ENCODE measurements around the gene C5orf46.
"Not testable (repeated sequence)": the region's sequence is repeated elsewhere in the genome, so short reads cannot be mapped to it uniquely, and the experiment has no call there.

C5orf46 gene

DNA sequence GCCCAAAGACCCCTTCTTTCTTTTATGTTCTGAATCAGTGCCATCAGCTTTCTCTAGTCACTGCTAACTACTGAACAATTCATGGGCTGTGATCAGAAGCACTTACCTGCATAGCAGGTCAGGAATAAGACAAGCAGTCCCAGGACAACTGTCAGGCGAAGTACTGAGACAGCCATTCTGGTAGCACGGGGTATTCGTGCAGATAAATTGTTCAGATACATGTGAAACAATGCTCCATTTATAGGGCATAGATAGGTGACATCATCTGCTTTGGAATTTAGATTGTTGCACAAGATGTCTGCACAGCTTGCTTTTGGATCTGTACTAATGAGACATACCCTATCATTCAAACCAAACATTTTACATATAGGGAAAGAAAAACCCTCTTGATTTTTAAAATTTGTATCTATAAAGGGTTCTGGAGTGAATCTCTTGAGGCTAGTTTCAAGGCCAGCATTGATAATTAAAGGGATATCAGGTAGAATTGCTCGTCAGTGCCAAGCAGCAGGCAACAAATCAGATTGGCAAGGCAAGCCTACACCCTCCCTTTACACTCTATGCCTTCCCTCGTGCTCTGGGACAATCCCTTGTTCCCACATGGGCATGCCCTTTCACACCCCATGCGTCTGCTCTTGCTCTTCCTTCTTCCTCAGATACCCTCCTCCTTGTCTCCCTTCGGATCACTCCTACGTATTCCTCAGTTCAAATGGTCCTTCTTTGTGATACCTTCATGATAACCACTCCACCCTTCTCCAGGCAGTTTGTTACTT, at the start of gene C5orf46:
TSS of gene C5orf46 (minus strand) at position 213 of the 770 bp plus-strand sequence. CDS start at position 176, 37 bp downstream.
- H3K4me1 ChIP-seq (ENCODE audit: control insufficient read depth in 5 of 5, insufficient read depth in 5 of 5, low read length in 5 of 5), result no peaks in the 10 kb centered on the region
- no peaks in the 10 kb centered on the region for H3K27me3 ChIP-seq (ENCODE audit: control insufficient read depth in 5 of 5, insufficient read depth in 4 of 5, low read length in 5 of 5)
- H3K9me3 ChIP-seq (ENCODE audit: control insufficient read depth in 5 of 5, low read length in 5 of 5), result no peaks in the 10 kb centered on the region
- no peaks in the 10 kb centered on the region for H3K36me3 ChIP-seq (ENCODE audit: control insufficient read depth in 5 of 5, insufficient read depth in 5 of 5, low read length in 5 of 5)
- H3K4me3 ChIP-seq (ENCODE audit: low read depth in 1 of 5, low read length in 5 of 5), result no peak within 1 kb of the TSS
- H3K27ac ChIP-seq (ENCODE audit: low read depth, low read length), result no peak within 1 kb of the TSS
- H3K9ac ChIP-seq (ENCODE audit: low read length in 5 of 5), result no peak within 1 kb of the TSS

DNA sequence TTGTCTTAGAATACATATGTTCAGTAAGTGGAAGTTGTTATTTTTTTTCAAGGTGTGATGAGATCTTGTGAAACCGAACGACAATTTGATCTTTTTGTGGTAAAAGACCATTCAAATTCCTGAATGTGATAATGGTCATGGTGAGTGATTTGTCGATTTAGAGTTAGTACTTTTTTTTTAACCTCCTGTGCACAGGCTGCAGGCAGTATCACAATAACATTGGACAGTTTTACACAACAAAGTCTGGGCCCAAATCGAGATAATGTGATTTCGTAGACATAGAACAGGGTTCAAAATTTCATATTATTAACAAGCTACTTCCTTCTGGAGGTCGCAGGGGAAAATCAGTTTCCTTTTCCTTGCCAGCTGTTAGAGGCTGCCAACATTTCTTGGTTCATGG, 48.6 kb upstream of the C5orf46 start:
- H3K27me3 ChIP-seq (ENCODE audit: control insufficient read depth in 5 of 5, insufficient read depth in 4 of 5, low read length in 5 of 5), result no peaks in the 10 kb centered on the region
- H3K4me3 ChIP-seq (ENCODE audit: low read depth in 1 of 5, low read length in 5 of 5), result no peak overlapping the region
- no peaks in the 10 kb centered on the region for H3K9me3 ChIP-seq (ENCODE audit: control insufficient read depth in 5 of 5, low read length in 5 of 5)
- H3K27ac ChIP-seq (ENCODE audit: low read depth, low read length), result no peak overlapping the region
- no peak overlapping the region for H3K9ac ChIP-seq (ENCODE audit: low read length in 5 of 5)
- no peaks in the 10 kb centered on the region for H3K36me3 ChIP-seq (ENCODE audit: control insufficient read depth in 5 of 5, insufficient read depth in 5 of 5, low read length in 5 of 5)
- H3K4me1 ChIP-seq (ENCODE audit: control insufficient read depth in 5 of 5, insufficient read depth in 5 of 5, low read length in 5 of 5), result peaks cover 0 to 16% (median 0%) of the 10 kb centered on the region in 5 donors

DNA sequence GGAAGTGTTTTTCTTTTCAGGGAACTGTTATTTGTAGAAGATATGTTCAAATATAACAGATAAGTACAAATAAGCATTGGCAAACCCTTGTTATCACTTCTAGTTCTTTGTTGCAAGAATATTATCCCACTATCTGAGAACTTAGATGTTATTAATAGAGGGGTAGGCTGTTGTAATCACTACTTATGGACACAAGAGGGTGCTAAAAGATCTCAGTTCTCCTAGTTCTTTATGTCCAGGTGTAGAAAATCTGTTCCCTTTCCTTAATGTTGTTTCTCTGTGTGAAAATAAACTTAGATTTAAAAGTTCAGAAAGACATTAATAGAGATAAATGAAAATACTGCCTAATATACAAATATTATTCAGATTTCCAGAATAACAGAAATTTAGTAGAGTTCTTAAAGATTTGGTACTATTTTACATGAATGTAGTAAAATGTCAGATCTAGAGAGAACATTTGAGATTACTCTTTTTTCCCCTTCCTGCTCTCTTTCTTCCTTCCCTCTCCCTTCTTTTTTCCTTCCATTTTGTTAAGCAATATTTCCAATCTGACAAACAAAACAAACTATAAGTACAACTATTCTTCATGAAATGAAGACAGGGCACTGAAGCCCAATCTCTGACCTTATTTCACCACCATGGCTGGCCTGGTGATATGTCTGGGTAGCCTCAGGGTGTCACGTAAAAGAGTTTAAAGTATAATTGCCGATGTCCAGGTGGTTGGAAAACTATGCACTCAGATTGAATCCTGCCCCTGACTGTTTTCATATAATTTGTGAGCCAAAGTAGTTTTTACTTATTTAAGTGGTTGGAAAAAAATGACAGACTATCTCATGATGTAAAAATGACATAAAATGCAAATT, 43.6 kb upstream of the C5orf46 start:
- no peaks in the 10 kb centered on the region for H3K9me3 ChIP-seq (ENCODE audit: control insufficient read depth in 5 of 5, low read length in 5 of 5)
- no peak overlapping the region for H3K9ac ChIP-seq (ENCODE audit: low read length in 5 of 5)
- no peak overlapping the region for H3K27ac ChIP-seq (ENCODE audit: low read depth, low read length)
- peaks cover 0 to under 1% (median 0%) of the 10 kb centered on the region in 5 donors for H3K4me1 ChIP-seq (ENCODE audit: control insufficient read depth in 5 of 5, insufficient read depth in 5 of 5, low read length in 5 of 5)
- no peaks in the 10 kb centered on the region for H3K36me3 ChIP-seq (ENCODE audit: control insufficient read depth in 5 of 5, insufficient read depth in 5 of 5, low read length in 5 of 5)
- H3K4me3 ChIP-seq (ENCODE audit: low read depth in 1 of 5, low read length in 5 of 5), result no peak overlapping the region
- H3K27me3 ChIP-seq (ENCODE audit: control insufficient read depth in 5 of 5, insufficient read depth in 4 of 5, low read length in 5 of 5), result peaks cover 0 to 2% (median 0%) of the 10 kb centered on the region in 5 donors

DNA sequence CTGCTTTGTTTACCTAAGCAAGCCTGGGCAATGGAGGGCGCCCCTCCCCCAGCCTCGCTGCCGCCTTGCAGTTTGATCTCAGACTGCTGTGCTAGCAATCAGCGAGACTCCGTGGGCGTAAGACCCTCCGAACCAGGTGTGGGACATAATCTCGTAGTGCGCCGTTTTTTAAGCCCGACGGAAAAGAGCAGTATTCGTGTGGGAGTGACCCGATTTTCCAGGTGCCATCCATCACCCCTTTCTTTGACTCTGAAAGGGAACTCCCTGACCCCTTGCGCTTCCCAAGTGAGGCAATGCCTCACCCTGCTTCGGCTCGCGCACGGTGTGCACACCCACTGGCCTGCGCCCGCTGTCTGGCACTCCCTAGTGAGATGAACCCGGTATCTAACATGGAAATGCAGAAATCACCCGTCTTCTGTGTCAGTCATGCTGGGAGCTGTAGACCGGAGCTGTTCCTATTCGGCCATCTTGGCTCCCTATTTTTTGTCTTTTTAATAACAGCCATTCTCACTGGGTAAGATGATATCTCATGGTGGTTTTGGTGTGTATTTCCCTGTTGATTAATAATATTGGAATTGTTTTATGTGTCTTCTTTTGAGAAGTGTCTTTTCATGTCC, 40.4 kb upstream of the C5orf46 start:
- H3K36me3 ChIP-seq (ENCODE audit: control insufficient read depth in 5 of 5, insufficient read depth in 5 of 5, low read length in 5 of 5); H3K27ac ChIP-seq (ENCODE audit: low read depth, low read length); H3K4me1 ChIP-seq (ENCODE audit: control insufficient read depth in 5 of 5, insufficient read depth in 5 of 5, low read length in 5 of 5); H3K27me3 ChIP-seq (ENCODE audit: control insufficient read depth in 5 of 5, insufficient read depth in 4 of 5, low read length in 5 of 5); H3K9ac ChIP-seq (ENCODE audit: low read length in 5 of 5); H3K4me3 ChIP-seq (ENCODE audit: low read depth in 1 of 5, low read length in 5 of 5); H3K9me3 ChIP-seq (ENCODE audit: control insufficient read depth in 5 of 5, low read length in 5 of 5): not testable (repeated sequence)

DNA sequence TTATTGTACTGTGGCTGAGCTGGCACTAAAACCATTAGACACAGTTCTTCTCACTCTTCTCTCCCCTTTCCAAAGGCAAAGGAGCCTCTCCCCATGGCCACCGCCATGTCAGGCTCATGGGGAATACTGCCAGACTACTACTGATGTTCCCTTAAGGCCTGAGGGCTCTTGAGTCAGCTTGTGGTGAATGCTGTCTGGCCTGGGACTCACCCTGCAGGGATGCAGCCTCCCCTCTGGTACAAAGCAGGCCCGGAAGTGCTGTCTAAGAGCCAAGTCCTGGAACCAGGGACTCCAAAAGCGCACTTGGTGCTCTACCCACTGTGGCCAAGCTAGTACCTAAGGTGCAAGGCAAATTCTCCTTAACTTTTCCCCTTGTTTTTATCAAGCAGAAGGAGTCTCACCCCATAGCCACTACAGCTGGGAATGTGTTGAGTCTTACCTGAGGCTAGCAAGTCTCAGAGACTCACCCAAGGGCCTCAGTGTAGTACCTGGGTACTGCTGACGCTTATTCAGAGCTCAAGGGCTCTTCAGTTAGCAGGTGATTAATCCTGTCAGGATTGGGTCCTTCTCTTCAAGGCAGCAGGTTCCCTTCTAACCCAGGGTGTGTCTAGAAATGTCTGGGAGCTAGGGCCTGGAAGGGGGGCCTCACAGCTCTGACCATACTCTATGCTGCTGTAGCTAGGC, 33.2 kb upstream of the C5orf46 start:
- H3K27ac ChIP-seq (ENCODE audit: low read depth, low read length), result no peak overlapping the region
- H3K36me3 ChIP-seq (ENCODE audit: control insufficient read depth in 5 of 5, insufficient read depth in 5 of 5, low read length in 5 of 5), result no peaks in the 10 kb centered on the region
- H3K9ac ChIP-seq (ENCODE audit: low read length in 5 of 5), result no peak overlapping the region

DNA sequence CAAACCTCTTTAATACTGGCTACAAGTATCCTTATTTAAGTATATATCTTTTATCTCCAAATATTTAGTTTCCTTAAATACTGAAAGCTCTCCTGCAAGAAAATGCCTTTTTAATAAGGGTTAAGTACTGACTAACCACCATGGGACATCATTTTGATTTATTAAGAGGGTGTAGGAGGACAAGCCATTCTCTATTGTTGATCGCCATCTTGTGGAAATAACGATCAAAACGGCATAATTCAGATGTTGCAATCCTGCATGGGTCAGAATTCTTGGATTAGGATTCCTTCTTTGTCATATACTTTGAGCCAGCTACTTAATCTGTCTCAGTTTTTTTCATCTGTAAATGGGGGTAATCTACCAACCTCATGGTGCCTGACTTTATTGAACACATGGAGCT, 28.7 kb upstream of the C5orf46 start:
- no peak overlapping the region for H3K27ac ChIP-seq (ENCODE audit: low read depth, low read length)
- H3K9ac ChIP-seq (ENCODE audit: low read length in 5 of 5), result no peak overlapping the region
- no peak overlapping the region for H3K4me3 ChIP-seq (ENCODE audit: low read depth in 1 of 5, low read length in 5 of 5)
- no peaks in the 10 kb centered on the region for H3K4me1 ChIP-seq (ENCODE audit: control insufficient read depth in 5 of 5, insufficient read depth in 5 of 5, low read length in 5 of 5)
- no peaks in the 10 kb centered on the region for H3K27me3 ChIP-seq (ENCODE audit: control insufficient read depth in 5 of 5, insufficient read depth in 4 of 5, low read length in 5 of 5)
- H3K9me3 ChIP-seq (ENCODE audit: control insufficient read depth in 5 of 5, low read length in 5 of 5), result no peaks in the 10 kb centered on the region
- no peaks in the 10 kb centered on the region for H3K36me3 ChIP-seq (ENCODE audit: control insufficient read depth in 5 of 5, insufficient read depth in 5 of 5, low read length in 5 of 5)

More for the DNA sequence above, 33.2 kb upstream of the C5orf46 start:
- H3K4me3 ChIP-seq (ENCODE audit: low read depth in 1 of 5, low read length in 5 of 5), result no peak overlapping the region
- H3K4me1 ChIP-seq (ENCODE audit: control insufficient read depth in 5 of 5, insufficient read depth in 5 of 5, low read length in 5 of 5), result no peaks in the 10 kb centered on the region
- H3K9me3 ChIP-seq (ENCODE audit: control insufficient read depth in 5 of 5, low read length in 5 of 5), result no peaks in the 10 kb centered on the region
- H3K27me3 ChIP-seq (ENCODE audit: control insufficient read depth in 5 of 5, insufficient read depth in 4 of 5, low read length in 5 of 5), result no peaks in the 10 kb centered on the region

DNA sequence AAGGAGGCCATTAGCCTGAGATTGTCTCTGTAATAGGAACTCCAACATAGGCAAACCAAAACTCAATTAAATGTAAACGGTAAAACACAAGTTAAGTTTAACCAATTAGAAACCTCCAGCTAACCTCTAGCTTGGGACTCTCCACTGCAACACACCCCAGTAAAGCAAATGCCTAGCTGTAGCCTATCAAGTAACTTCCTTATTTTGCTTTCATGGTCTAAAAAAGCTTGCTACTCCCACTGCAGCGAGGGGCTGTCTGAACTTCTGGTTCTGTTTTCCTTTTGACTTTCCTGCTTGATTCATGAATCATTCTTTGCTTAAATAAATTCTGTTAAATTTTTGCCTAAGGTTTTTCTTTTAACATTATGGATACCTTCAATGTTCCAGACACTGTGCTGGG, 24.4 kb upstream of the C5orf46 start:
- Histone ChIP-seq H3K4me1 (ENCODE audit: control insufficient read depth in 5 of 5, insufficient read depth in 5 of 5, low read length in 5 of 5) (no peaks in the 10 kb centered on the region), H3K9ac (ENCODE audit: low read length in 5 of 5) (no peak overlapping the region), H3K4me3 (ENCODE audit: low read depth in 1 of 5, low read length in 5 of 5) (no peak overlapping the region), H3K9me3 (ENCODE audit: control insufficient read depth in 5 of 5, low read length in 5 of 5) (no peaks in the 10 kb centered on the region), H3K36me3 (ENCODE audit: control insufficient read depth in 5 of 5, insufficient read depth in 5 of 5, low read length in 5 of 5) (no peaks in the 10 kb centered on the region), H3K27ac (ENCODE audit: low read depth, low read length) (no peak overlapping the region), H3K27me3 (ENCODE audit: control insufficient read depth in 5 of 5, insufficient read depth in 4 of 5, low read length in 5 of 5) (no peaks in the 10 kb centered on the region)

DNA sequence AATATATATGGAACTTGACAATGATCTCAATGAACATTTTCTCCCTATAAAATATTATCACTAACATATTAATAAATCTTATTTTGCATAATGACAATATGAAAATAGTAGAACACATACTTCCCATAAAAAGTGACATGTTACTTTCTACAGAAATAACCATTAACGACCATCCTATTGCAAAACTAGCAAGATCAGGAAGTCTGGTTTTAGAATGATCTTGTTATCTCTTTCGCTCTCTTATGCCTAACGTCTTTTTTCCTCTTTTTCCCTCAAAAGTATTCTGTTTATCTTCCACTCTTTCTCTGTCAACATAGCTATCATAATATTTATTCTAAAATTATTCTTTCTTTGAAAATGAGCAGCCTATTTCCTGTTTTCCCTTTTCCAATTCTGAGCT, 21.6 kb upstream of the C5orf46 start:
- H3K27me3 ChIP-seq (ENCODE audit: control insufficient read depth in 5 of 5, insufficient read depth in 4 of 5, low read length in 5 of 5), result no peaks in the 10 kb centered on the region
- H3K36me3 ChIP-seq (ENCODE audit: control insufficient read depth in 5 of 5, insufficient read depth in 5 of 5, low read length in 5 of 5), result no peaks in the 10 kb centered on the region
- no peaks in the 10 kb centered on the region for H3K4me1 ChIP-seq (ENCODE audit: control insufficient read depth in 5 of 5, insufficient read depth in 5 of 5, low read length in 5 of 5)
- H3K9me3 ChIP-seq (ENCODE audit: control insufficient read depth in 5 of 5, low read length in 5 of 5), result no peaks in the 10 kb centered on the region
- no peak overlapping the region for H3K4me3 ChIP-seq (ENCODE audit: low read depth in 1 of 5, low read length in 5 of 5)
- H3K27ac ChIP-seq (ENCODE audit: low read depth, low read length), result no peak overlapping the region
- no peak overlapping the region for H3K9ac ChIP-seq (ENCODE audit: low read length in 5 of 5)

DNA sequence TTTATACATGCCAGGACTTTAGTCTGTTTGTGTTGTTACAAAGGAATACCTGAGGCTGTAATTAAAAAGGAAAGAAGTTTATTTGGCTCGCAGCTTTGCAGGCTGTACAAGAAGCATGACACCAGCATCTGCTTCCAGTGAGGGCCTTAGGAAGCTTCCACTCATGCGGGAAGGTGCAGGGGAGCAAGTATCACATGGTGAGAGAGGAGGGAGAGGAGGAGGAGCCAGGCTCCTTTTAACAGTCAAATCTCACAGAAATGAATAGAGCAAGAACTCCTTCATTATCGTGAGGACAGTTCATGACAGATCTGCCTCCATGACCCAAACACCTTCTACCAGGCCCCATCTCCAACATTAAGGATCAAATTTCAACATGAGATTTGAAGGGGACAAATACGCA, 18.7 kb upstream of the C5orf46 start:
- Histone ChIP-seq H3K27ac (ENCODE audit: low read depth, low read length) (no peak overlapping the region), H3K4me1 (ENCODE audit: control insufficient read depth in 5 of 5, insufficient read depth in 5 of 5, low read length in 5 of 5) (no peaks in the 10 kb centered on the region), H3K9ac (ENCODE audit: low read length in 5 of 5) (no peak overlapping the region)

More for the DNA sequence above, 18.7 kb upstream of the C5orf46 start:
- no peak overlapping the region for H3K4me3 ChIP-seq (ENCODE audit: low read depth in 1 of 5, low read length in 5 of 5)
- peaks cover 0 to 5% (median 0%) of the 10 kb centered on the region in 5 donors for H3K27me3 ChIP-seq (ENCODE audit: control insufficient read depth in 5 of 5, insufficient read depth in 4 of 5, low read length in 5 of 5)
- no peaks in the 10 kb centered on the region for H3K9me3 ChIP-seq (ENCODE audit: control insufficient read depth in 5 of 5, low read length in 5 of 5)
- H3K36me3 ChIP-seq (ENCODE audit: control insufficient read depth in 5 of 5, insufficient read depth in 5 of 5, low read length in 5 of 5), result no peaks in the 10 kb centered on the region
